Activated CD8-positive, alpha-beta memory T cell treated with anti-CD3 and anti-CD28 coated beads for 48 hours (primary cell): ENCODE data around the gene HAVCR1.

Source experiments
- DNase-seq, 3 experiments: peaks; one replicate each; pipeline ENCODE4 v3.0.0-alpha.2; 2020; ENCODE audit warnings: low read depth in 2 of 3, low spot score in 2 of 3

HAVCR1 gene

DNA sequence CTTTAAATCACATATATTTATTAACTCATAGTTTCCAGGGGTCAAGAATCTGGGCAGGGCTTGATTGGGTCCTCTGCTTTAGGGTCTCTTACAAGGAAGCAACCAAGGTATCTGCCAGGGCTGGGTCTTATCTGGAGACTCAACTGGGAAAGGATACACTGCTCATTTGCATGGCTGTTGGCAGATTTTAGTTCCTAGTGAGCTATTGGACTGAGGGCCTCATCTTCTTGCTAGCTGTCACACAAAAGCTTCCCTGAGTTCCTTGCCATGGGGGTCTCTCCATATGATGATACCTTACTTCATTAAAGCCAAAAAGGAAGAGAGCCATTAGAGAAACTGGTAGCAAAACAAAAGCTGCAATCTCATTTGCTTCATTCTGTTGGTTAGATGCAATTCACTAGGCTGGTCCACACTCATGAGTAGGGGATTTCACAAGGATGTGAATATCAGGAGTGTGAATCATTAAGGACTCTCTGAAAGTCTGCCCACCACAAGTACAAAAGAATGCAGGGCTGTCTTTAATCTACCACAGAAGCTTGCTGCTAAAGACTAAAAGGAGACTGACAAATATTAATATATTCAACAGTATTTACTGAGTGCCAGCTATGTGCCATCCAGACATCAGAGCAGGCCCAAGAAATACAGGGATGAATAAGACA is 53.9 kb downstream of the HAVCR1 start:
- DNase-seq, result no peak

DNA sequence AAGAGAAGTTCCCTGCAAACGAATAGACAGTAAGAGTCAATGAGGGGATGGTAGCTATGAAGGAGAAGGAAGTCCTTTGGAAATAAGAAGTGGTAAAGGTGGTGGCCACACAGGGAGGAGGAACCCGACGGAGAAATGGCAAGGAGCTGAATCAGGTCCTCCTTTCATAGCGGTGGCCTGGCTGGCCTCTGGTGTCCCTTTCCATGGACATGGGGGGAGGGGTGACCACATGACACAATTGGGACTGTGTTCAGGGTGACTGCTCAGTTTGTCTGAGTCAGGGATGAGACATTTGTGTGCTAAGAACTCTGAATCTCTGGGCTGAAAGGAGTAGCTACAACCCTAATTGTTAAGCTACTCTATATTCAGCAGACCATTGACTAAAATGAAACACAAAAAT is 67.2 kb downstream of the HAVCR1 start:
- DNase-seq, result no peak

GRCh38 chr5:156984064-156984463 is 74.9 kb downstream of the HAVCR1 start:
- DNase-seq, result no peak

DNA sequence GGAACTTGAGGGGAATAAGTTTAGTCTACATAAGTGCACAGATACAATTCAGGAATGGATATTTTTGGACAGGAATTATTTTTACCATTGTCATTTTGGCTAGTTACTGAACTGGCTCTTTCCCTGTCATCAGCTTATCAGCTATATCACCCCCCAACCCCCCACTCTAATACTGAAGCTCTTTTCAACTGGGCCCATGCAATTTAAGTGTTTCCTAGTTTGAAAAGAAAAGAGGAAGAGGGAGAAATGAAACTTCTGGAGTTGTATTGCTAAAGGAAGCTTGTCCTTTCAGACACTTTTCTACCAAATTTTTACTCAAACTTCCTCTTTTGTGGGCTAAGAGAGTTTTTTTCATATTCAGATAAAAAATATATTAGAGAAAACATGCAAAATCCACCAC is 77.4 kb downstream of the HAVCR1 start:
- DNase-seq, result no peak
